Measurements from ENCODE around the gene MMS19.

Gene MMS19

DNA sequence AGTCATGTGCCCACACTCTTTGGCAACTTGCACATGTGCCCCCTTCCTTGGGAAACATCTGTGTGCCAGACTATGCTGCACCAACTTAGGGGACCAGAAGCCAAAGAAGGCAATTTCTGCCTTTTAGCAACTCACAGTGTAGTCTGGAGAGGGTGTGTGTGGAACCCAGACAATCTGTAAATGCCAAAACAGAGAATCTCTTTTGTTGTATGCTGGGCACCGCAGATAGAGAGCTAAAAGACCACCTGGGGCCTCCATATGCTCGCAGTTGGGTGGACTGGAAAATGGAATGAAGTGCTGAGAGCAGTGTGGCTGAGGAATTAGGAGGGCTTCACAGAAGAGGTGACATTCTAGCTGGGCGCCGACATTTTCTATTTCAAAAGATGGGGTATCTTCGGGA, 26.9 kb upstream of the MMS19 start:
- DNase-seq (ENCODE audit: low read depth) = no peak

DNA sequence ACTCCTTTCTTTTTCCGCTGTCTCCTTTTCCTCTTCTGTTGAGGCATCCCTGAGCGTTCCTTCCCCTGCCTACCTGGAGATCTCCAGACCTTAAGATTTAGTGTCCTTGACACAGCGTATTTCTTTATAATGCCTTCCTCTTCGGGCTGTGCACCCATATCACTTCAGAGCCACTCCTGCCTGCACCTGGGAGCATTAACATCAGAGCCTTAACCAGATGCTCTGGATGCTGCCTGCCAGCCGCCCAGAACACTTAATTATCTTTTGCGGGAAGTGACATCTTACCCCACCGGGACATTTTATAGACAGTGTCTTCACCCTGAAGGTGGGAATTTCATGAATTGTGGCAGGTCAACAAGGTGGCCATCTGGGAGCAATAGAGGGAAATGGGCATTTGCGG, 24.7 kb upstream of the MMS19 start:
- DNase-seq (ENCODE audit: low read depth) = no peak

DNA sequence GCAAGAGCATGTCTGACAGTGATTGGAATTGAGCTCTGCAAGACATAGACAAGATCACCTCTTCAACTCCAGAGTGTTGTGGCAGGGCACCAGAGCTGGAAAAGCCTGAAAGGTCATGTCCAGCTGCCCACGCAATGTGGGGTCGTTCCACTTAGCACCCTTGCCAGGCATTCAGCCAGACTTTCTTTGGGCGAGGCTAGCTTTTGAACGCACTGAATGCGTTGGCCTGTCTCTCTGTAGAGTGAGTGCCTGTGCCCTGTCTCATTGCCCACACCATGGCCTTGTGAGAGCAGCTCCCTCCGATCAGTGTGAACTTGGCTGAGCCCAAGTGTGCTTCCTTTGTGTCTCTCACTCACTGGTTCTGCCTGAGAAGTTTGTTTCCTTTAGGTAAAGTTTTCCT, 23.8 kb upstream of the MMS19 start:
- no peak for DNase-seq (ENCODE audit: low read depth)

DNA sequence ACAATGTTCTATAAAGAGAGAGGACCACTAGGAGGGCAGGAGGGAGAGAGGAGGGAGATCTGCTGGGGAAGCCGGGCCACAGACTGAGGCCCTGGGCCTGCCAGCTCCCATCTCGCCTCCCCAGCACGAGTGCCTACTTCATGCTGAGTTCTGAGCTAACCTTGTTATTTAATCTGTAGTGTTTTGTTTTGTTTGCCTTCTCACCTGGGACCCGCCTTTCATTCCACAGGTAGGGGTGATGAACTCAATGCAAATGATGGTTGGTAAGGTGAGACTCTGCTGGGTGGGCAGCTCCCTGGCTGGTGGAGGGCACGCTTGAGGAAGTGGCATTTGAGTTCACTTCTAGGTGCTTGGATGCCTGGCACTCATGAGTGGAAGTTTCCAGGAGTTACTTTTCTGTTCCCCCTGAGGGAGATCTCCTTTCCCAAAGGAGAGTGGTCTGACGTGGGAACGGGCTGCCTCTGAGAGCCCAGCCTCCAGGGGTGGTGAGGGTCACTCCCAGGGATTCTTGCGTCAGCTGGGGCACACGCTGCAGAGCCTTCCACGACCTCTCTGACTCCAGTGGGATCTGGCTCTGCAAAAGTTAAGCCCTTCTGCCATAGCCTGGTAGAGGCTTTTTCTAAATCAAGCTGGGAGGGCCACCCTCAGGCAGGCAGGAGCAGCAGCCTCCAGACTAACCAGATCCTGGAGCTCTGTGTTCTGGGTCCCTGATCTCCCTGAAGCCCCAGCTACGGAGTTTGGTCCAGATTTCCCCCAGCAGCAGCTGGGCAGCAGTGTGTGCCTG, 22.9 kb upstream of the MMS19 start:
- DNase-seq (ENCODE audit: low read depth) = no peak

DNA sequence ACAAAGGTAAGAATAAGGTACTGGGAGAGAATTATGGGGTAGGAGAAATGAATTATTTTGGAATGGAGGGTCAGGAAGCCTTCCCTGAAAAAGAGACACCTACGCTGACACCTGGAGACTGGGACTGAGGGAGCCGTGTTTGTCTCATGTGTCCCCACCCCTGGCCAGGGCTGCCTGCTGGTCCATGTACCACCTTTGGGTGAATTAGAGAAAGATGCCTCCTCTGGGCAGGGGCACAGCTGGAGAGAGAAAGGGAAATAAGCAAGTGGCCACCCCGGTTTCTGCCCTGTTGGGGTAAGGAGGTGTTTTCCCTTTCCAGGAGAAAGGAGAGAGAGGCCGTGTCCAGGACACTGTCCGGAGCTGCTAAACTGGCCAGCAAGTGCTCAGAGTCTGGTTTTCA, 22.3 kb upstream of the MMS19 start:
- DNase-seq (ENCODE audit: low read depth) = no peak

DNA sequence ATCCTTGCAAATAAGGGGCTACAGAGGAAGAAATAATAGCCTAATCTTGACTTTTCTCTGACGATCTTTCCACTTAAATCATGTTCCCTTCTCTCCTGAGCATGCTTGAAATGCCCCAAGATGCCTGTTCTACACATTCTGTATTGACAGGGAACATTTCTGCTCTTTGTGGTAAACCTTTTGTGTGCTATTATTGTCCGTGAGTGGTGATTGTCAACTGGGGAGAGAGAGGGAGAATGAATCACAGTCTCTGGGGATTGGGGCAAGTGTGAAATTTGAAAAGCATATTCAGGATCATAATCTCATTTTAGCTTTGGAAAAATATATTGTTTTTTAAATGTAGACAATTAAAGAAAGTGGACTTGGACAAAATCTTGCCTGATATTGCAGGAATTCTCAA, 21.1 kb upstream of the MMS19 start:
- DNase-seq (ENCODE audit: low read depth) = no peak

DNA sequence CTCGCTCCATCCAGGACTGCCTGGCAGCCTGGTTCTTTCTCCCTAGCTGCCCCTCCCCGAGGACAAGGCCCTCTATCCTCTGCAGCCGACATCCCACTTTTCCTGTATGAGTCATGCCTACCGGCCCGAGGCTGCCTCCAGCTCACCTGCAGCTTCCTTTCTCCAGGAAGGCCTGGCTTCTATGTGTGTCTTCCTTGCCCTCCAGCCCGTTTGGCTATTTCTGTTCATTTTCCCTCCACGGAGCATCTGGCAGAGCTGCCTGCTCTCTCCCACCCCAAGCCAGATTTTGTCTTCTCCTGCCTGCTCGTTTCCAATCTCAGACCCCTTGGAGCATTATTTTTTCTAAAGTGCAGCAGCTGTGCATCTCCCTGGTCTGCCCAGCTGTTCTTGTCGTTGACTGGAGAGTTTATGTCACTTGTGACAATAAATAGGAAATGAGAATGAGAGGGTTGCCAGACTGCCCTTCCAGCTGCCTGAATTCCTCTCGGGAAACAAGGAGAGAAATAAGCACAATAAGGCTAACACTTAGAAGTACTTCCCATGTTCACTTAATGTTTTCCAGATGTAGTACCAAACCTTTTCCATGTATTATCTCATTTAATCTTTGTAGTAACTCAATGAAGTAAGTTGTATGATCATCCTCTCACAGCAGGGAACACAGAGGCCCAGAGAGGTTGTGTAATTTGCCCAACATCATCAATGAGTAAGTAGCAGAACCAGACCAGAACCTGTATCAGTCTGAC, 20.2 kb upstream of the MMS19 start:
- DNase-seq (ENCODE audit: low read depth) = peak; percentile 46

DNA sequence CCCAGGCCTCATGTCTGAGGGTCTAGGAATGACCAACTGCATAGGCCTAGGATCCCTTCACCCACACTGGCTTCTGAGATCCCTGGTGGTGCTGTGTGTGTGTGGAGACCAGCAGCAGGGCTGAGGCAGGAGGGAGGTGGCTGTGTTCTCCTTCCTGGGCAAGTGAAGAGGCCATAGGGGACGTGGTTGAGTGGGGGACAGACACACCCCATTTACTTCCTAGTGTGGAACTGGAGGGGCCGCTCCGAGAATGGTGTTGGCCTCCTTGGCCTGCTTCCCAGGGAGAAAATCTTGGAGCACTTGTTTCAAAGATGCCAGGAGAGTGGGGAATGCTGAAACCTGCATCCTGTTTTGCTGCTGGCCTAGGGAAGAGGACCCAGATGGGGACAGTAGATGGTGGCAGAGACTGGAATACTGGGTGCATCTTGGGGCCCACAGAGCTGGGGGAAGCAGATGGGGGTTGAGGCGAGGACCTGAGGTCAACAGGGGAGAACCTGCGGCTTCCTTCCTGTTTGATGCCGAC, 19.6 kb upstream of the MMS19 start:
- peak; percentile 30 for DNase-seq (ENCODE audit: low read depth)

DNA sequence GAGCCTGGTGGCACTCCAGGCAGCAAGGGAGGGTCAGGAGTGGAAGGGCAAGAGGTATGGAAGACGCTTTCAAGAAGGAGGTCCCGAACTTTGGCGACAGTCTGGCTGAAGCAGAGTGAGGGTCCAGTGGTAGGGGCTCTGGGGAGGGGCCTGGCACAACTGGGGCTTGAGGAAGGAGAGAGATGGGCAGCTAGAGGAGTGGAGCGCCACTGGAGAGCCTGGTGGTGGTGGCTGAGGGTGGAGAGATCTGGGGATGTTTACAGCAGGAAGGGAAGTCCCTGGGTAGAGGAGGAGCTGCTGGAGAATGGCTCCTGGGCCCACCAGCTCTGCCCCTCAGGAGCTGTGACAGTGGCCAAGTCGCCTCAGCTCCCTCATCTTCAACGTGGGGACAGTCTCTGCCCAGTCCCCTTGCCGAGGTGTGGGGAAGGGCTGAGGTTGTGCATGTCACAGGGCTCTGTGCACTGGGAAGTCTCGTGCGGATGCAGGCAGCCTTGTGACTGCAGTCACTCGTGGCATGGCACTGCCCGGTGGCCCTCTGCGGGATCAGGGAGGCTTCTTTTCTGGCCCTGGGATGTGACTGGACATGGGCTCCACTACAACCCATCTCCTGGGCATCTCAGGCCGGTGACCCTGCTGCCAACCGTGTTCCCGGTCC, 19.0 kb upstream of the MMS19 start:
- no peak for DNase-seq (ENCODE audit: low read depth)

DNA sequence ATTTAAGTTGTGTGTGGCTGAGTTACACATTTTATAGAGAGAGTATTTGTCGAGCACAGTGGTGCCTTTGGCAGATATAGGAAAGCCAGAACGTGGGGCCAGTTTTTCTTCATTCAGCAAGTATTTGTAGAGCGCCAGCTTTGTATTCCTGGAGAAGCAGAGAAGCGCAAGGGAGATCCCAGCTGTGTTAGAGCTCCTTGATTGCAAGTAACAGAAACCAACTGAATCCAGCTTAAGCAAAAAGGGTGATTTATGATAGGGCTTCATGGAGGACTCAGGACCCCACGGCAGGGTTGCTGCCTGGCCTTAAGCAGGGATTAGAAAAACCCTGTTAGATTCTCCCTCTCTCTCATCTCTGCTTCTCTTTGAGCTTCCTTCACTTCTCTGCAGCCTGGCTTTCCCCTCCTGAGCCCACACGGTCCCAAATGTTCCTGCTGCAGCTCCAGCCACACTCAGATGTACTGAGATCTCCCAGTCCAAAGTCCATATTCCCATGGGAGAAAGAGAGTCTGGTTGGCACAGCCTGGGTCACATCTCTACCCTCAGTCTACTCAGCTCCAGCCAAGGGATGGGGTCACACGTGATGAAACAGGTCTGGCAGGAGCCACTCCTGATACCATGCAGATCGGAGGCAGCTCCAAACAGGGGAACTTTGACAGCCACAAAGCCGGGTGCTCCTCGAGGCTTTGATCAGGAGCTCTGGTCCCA, 17.2 kb upstream of the MMS19 start:
- DNase-seq (ENCODE audit: low read depth) = no peak

DNA sequence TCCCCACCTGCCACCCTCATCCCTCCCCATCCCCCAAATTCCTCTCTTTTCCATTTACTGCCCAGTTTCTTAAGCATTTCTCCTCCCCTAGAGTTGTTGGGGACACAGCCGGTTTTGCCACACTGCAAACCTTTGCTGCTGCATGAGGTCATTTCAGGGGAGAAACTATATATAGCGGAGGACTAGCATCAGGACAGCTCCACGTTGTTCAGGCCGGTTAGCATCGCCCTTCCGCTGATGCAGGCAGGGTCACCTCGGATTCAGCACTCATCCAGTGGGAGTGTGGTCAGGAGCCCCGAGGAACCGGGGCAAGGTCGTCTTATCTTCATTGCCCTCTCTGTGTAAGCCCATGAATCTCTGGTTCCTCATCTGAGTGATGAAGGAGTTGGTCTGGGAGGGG, 16.1 kb upstream of the MMS19 start:
- DNase-seq (ENCODE audit: low read depth) = no peak

DNA sequence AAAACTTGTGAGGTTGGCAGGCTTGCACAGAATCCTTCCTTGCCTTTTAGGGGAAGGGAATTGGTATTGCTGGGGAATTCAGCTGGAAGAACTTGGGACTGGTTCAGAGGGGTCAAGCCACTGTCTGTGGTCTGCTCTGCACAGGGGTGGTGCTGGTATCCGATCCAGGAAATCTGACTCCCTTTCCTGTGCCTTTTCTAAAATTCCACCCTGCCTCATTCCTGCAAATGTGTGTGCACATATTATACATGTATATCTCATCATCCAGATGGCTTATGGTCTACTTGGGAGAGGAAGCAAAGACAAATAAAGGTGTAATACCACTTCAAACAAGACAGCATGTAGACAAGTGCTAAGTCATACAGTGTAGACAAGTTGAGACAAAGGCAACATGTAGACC, 14.8 kb upstream of the MMS19 start:
- peak; percentile 29 for DNase-seq (ENCODE audit: low read depth)

DNA sequence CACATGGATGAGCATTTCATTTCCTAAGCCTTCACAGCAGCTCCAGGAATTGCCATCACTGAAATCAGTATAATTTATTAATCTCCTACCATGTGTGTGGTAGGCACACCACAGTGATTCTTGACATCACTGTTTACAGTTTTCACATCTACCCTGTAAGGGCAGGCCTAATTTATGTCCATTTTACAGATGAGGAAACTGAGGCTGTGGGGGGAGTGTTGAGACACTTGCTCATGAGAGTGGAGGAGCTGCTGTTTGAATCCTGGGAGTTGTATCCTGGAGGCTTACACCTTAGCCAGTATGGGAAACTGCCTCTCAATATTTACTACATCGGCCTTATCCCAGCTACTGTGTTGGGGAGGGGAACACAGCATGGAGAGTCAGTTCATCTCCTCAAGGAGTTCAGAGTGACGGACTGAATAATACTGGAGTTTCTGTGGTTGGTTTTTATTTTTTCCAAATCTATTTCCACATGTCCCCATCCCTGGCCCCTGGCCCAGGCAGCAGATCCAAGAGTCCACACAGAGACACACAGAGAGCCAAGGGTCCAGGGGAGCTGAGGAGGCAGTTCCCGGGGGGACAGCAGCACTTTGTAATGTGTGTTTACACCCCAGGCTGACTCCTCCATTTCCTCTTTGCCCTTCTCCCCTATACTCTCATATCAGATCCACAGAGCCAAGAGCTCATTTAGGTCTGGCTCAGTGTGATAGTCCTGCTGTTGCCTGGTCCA, 13.7 kb upstream of the MMS19 start:
- no peak for DNase-seq (ENCODE audit: low read depth)

DNA sequence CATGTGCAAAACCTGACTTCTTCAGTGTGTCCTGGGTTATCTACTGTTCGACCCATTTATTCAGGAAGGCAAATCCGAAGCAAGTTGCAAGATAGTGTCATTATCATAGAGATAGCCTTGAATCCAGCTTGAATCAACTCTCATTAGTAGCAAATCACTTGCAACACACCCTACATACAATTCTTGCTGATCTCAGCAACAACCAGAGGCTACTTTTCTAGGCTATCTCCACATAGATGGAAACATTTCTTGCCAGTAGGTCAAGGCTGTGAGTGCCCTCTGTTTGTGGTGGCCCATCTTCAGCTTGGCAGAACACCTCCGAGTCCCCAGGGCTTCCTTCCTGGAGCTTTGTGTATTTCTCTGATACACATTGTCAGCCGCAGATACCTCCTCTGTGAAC, 12.5 kb upstream of the MMS19 start:
- DNase-seq (ENCODE audit: low read depth) = no peak

DNA sequence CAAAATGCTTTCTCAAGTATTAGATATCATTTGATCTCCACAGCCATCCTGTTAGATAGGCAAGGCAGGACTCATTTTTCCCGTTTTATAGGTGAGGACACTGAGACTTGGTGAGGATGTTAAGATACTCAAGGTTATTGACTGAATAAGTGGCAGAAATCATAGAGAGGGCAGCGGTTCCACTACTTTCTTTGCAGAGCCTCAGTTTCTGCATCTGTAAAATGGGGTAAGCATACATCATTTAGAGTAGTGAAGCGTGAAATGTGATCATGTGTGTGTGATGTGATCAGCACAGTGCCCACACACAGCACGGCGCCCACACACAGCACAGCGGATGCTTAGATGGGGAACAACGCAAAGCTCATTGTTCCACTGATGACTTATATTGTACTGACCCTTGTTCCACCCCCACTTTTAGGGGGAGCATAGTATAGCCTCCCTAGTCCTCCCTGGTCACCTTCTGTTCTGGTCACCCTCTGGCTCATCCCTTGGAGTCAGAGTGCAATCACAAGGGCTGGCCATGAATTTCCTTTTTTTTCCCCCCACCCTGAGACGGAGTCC, 11.0 kb upstream of the MMS19 start:
- no peak for DNase-seq (ENCODE audit: low read depth)

DNA sequence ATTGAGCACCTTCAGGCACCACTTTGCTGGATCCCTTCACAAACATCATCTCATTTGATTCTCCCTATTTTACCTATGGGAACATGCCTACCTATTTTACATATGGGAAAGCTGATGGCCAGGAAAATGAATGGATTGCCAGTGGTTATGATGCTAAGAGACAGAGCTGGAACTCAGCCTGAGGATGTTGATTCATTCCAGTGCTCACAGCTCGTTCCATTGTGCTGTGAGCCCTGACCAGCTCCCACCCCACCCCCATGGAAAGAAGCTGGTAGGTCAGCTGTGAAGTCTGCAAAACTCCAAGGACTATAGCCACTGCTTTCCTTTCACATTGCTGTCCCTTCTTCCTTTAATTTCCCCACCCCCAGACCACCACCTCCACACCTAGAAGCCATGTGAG, 10.1 kb upstream of the MMS19 start:
- peak; percentile 72 for DNase-seq (ENCODE audit: low read depth)

DNA sequence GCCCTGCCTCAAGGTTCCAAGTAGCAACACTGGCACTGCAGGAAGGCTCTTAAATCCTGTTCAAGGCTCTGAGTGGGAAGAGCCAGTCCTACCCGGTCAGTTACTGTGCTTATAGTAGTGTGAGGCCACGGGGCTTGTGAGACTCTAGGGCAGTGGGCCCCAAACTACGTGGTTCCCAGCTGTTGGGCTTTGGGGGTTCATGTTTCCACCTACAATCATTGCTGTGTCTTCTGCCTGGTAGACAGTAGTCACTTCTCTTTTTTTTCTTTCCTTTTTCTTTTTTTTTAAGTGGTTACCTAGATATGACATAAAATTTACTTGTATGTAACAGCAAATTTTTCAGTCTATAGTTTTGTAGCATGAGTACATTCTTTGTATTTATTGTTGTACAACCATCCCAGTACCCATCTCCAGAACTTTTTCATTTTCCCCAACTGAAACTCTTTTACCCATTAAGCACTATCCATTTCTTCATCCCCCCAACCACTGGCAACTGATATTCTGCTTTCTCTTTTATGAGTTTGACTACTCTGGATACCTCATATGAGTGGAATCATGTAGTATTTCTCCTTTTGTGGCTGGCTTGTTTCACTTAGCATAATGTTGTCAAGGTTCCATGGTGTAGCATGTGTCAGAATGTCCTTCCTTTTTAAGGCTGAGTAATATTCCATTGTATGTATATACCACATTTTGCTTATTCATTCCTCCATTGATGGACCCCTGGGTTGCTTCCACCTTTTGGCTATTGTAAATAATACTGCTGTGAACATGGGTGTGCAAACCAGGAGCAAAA, 8.2 kb upstream of the MMS19 start:
- no peak for DNase-seq (ENCODE audit: low read depth)

DNA sequence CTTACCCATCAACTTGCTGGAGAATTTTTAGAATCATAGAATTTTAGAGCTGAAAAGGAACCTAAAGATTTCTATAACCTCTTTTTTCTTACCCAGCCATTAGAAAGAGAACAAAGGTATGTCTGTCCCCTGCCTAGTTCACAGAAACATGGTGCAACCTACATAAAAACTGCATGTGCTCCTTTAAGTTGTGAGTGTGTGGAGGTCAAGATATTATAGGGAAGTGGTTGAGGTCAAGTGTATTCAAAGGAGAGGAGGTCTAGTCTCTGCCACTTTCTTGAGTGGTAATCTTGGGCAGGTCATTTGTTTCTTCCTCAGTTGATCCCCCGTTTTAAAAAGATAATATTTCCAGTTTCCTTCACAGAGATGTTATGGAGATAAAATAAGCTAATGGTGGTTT, 6.9 kb upstream of the MMS19 start:
- no peak for DNase-seq (ENCODE audit: low read depth)

DNA sequence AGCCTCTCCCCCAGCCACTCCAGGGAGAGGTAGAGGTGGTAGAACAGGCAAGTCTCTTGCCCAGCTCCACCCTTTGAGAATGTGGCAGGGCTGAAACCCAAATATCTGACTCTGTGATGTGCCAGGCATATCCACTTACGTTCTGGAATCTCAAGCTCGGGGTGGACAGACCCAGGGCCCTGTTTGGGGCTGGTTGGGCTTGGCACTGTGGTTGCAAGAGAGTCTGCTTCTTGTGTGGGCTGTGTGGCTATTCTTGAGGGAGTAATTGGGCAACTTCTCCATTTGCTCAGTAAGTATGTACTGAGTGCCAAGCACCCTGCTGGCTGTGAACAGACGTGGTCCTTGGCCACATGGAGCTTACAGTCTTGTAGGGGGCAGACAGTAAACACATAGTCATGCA, 5.2 kb upstream of the MMS19 start:
- no peak for DNase-seq (ENCODE audit: low read depth)

DNA sequence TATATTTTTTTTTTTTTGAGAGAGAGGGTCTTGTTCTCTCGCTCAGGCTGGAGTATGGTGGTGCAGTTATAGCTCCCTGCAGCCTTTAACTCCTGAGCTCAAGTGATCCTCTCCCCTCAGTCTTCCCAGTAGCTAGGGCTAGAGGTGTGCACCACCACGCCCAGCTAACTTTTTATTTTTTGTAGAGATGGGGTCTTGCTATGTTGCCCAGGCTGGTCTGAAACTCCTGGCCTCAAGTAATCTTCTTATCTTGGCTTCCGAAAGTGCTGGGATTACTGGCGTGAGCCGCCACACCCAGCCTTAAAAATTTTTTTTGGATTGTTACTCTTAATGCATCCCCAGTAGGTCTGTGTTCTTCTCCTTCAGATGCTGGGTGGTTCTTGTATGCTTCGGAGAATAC, 4.7 kb upstream of the MMS19 start:
- DNase-seq (ENCODE audit: low read depth) = no peak

DNA sequence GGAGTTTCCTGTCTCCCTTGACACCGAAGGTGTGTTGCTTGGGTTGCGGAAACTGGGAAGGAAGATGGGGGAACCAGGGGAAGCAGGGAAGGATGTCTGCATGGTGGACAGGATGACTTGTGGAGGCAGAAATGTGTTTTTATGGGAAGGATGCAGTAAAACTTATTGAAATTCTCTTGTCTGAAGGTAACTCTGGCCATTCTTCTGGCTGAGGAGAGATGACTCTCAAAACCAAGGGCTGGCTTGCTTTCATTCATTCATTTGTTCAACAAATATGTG, 2.0 kb upstream of the MMS19 start:
- DNase-seq (ENCODE audit: low read depth) = no peak
